IMR-90 (cell line): ENCODE results near the gene ATP4A.

ENCODE experiments used
- BHLHE40 ChIP-seq: fragments of 150-350 bp; IDR thresholded peaks from 2 replicates; pipeline ENCODE4 v1.6.1; 2016; ENCODE audit warnings: mild to moderate bottlenecking, low read depth, low read length
- CEBPB ChIP-seq: IDR thresholded peaks from 2 replicates; pipeline ENCODE4 v1.6.1; 2012; ENCODE audit warnings: low read depth, low read length, improper control_type of control experiment
- MAZ ChIP-seq: IDR thresholded peaks from 2 replicates; pipeline ENCODE4 v1.6.1; 2012; ENCODE audit warnings: low read depth, mild to moderate bottlenecking, low read length, improper control_type of control experiment, moderate library complexity, borderline replicate concordance
- NFE2L2 ChIP-seq: fragments of 150-350 bp; IDR thresholded peaks from 2 replicates; pipeline ENCODE4 v1.6.1; 2016; ENCODE audit warnings: low read depth, mild to moderate bottlenecking, low read length
- POLR2A ChIP-seq: IDR thresholded peaks from 2 replicates; pipeline ENCODE4 v1.6.1; 2012; ENCODE audit warnings: mild to moderate bottlenecking, low read depth, low read length
- RAD21 ChIP-seq: IDR thresholded peaks from 2 replicates; pipeline ENCODE4 v1.6.1; 2012; ENCODE audit warnings: low read length, improper control_type of control experiment
- RFX5 ChIP-seq: IDR thresholded peaks from 2 replicates; pipeline ENCODE4 v1.8.0; 2012; ENCODE audit warnings: low read depth, mild to moderate bottlenecking, low read length, moderate library complexity
- SMC3 ChIP-seq: fragments of 150-350 bp; IDR thresholded peaks from 2 replicates; pipeline ENCODE4 v1.6.1; 2016; ENCODE audit warnings: low read depth, mild to moderate bottlenecking, antibody characterized with exemption, low read length, moderate library complexity
- TF ChIP-seq, protein P1 (sequence below): conservative IDR thresholded peaks from 2 replicates; pipeline ENCODE4 v1.5.1; 2012; ENCODE audit warnings: mild to moderate bottlenecking, low read depth, low read length, improper control_type of control experiment

DNA sequence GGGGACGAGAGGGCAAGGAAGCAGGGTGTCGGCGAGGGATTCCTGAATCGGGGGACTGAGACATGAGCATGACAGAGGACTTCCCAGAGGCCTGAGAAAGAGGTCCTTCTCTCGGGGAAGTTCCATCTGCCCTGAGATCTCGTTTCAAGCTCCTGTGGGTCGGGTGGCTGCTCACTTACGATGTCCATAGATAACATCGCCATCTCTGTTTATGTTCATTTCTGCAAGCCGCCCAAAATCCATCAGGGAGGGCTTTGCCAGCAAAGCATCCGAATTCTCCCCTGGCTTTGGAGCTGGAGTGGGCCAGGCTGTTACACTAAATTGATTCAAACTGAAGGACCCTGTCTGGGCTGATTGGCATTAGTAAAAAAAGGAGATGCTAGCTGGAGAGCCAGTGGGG, 55.9 kb downstream of the ATP4A start:
- TF ChIP-seq, protein P1, sequence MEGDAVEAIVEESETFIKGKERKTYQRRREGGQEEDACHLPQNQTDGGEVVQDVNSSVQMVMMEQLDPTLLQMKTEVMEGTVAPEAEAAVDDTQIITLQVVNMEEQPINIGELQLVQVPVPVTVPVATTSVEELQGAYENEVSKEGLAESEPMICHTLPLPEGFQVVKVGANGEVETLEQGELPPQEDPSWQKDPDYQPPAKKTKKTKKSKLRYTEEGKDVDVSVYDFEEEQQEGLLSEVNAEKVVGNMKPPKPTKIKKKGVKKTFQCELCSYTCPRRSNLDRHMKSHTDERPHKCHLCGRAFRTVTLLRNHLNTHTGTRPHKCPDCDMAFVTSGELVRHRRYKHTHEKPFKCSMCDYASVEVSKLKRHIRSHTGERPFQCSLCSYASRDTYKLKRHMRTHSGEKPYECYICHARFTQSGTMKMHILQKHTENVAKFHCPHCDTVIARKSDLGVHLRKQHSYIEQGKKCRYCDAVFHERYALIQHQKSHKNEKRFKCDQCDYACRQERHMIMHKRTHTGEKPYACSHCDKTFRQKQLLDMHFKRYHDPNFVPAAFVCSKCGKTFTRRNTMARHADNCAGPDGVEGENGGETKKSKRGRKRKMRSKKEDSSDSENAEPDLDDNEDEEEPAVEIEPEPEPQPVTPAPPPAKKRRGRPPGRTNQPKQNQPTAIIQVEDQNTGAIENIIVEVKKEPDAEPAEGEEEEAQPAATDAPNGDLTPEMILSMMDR: no peak
- TF ChIP-seq POLR2A (no peak), MAZ (no peak), BHLHE40 (no peak), NFE2L2 (no peak), RFX5 (no peak), SMC3 (no peak), CEBPB (no peak), RAD21 (no peak)
